ENCODE data around the gene EYA2. TPM values are rescaled to one million over a fixed set of nuclear protein-coding genes. Genes with fewer than 3 reads are reported as not detected.

Gene EYA2
- total RNA-seq, 1 donor from 2014 or later: 94.1 TPM

GRCh38 chr20:46850896-46851295, 43.7 kb upstream of the EYA2 start:
- H3K4me1 Mint-ChIP-seq (ENCODE audit: low read depth, unreplicated experiment): peaks cover 10% of the 10 kb centered on the region
- no peak for DNase-seq
- H3K27me3 Mint-ChIP-seq (ENCODE audit: unreplicated experiment): peaks cover 4% of the 10 kb centered on the region
- no peak overlapping the region for H3K27ac Mint-ChIP-seq (ENCODE audit: unreplicated experiment)
- no peaks in the 10 kb centered on the region for H3K9me3 Mint-ChIP-seq (ENCODE audit: unreplicated experiment)
- no peaks in the 10 kb centered on the region for H3K36me3 Mint-ChIP-seq (ENCODE audit: unreplicated experiment)
- no peak overlapping the region for H3K4me3 Mint-ChIP-seq (ENCODE audit: unreplicated experiment)
- TF ChIP-seq CTCF (IDR thresholded peaks at IDR 0.05; ENCODE audit: partially characterized antibody, unreplicated experiment): no peak

- DNase-seq: no peak
- no peak for TF ChIP-seq CTCF (IDR thresholded peaks at IDR 0.05; ENCODE audit: partially characterized antibody, unreplicated experiment)
- H3K4me3 Mint-ChIP-seq (ENCODE audit: unreplicated experiment): no peak overlapping the region
- H3K27me3 Mint-ChIP-seq (ENCODE audit: unreplicated experiment): peaks cover 4% of the 10 kb centered on the region
- no peaks in the 10 kb centered on the region for H3K36me3 Mint-ChIP-seq (ENCODE audit: unreplicated experiment)
- peaks cover 10% of the 10 kb centered on the region for H3K4me1 Mint-ChIP-seq (ENCODE audit: low read depth, unreplicated experiment)
- H3K9me3 Mint-ChIP-seq (ENCODE audit: unreplicated experiment): no peaks in the 10 kb centered on the region
- H3K27ac Mint-ChIP-seq (ENCODE audit: unreplicated experiment): no peak overlapping the region
Observed at GRCh38 chr20:46851746-46852145, 42.9 kb upstream of the EYA2 start.

GRCh38 chr20:46852313-46852712, 42.3 kb upstream of the EYA2 start:
- Mint-ChIP-seq H3K4me1 (ENCODE audit: low read depth, unreplicated experiment) (peaks cover 10% of the 10 kb centered on the region), H3K27ac (ENCODE audit: unreplicated experiment) (no peak overlapping the region), H3K27me3 (ENCODE audit: unreplicated experiment) (peaks cover 4% of the 10 kb centered on the region), H3K36me3 (ENCODE audit: unreplicated experiment) (no peaks in the 10 kb centered on the region), H3K4me3 (ENCODE audit: unreplicated experiment) (no peak overlapping the region), H3K9me3 (ENCODE audit: unreplicated experiment) (no peaks in the 10 kb centered on the region)
- no peak for DNase-seq
- TF ChIP-seq CTCF (IDR thresholded peaks at IDR 0.05; ENCODE audit: partially characterized antibody, unreplicated experiment): no peak

GRCh38 chr20:46853926-46854325, 40.7 kb upstream of the EYA2 start:
- H3K4me3 Mint-ChIP-seq (ENCODE audit: unreplicated experiment): no peak overlapping the region
- DNase-seq: no peak
- peaks cover 10% of the 10 kb centered on the region for H3K4me1 Mint-ChIP-seq (ENCODE audit: low read depth, unreplicated experiment)
- H3K27ac Mint-ChIP-seq (ENCODE audit: unreplicated experiment): no peak overlapping the region
- peaks cover 4% of the 10 kb centered on the region for H3K27me3 Mint-ChIP-seq (ENCODE audit: unreplicated experiment)
- no peak for TF ChIP-seq CTCF (IDR thresholded peaks at IDR 0.05; ENCODE audit: partially characterized antibody, unreplicated experiment)
- no peaks in the 10 kb centered on the region for H3K9me3 Mint-ChIP-seq (ENCODE audit: unreplicated experiment)
- H3K36me3 Mint-ChIP-seq (ENCODE audit: unreplicated experiment): no peaks in the 10 kb centered on the region

GRCh38 chr20:46857061-46857831, 37.4 kb upstream of the EYA2 start:
- TF ChIP-seq CTCF (IDR thresholded peaks at IDR 0.05; ENCODE audit: partially characterized antibody, unreplicated experiment): no peak
- peaks cover 8% of the 10 kb centered on the region for H3K36me3 Mint-ChIP-seq (ENCODE audit: unreplicated experiment)
- H3K27me3 Mint-ChIP-seq (ENCODE audit: unreplicated experiment): peaks cover 1% of the 10 kb centered on the region
- peaks cover 3% of the 10 kb centered on the region for H3K9me3 Mint-ChIP-seq (ENCODE audit: unreplicated experiment)
- no peaks in the 10 kb centered on the region for H3K4me1 Mint-ChIP-seq (ENCODE audit: low read depth, unreplicated experiment)
- no peak overlapping the region for H3K27ac Mint-ChIP-seq (ENCODE audit: unreplicated experiment)
- no peak for DNase-seq
- no peak overlapping the region for H3K4me3 Mint-ChIP-seq (ENCODE audit: unreplicated experiment)

Measured in glutamatergic neuron (in vitro differentiated cells).